NCI-H2029 treated with DMSO at 0.1 percent for 48 hours (cell line): ENCODE results near the gene CATSPERZ.

ENCODE experiments used
- DNase-seq: peaks from one replicate; lab custom pipeline; 2025; lab: John Stamatoyannopoulos, UW

Gene CATSPERZ, protein sequence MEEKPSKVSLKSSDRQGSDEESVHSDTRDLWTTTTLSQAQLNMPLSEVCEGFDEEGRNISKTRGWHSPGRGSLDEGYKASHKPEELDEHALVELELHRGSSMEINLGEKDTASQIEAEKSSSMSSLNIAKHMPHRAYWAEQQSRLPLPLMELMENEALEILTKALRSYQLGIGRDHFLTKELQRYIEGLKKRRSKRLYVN

DNA sequence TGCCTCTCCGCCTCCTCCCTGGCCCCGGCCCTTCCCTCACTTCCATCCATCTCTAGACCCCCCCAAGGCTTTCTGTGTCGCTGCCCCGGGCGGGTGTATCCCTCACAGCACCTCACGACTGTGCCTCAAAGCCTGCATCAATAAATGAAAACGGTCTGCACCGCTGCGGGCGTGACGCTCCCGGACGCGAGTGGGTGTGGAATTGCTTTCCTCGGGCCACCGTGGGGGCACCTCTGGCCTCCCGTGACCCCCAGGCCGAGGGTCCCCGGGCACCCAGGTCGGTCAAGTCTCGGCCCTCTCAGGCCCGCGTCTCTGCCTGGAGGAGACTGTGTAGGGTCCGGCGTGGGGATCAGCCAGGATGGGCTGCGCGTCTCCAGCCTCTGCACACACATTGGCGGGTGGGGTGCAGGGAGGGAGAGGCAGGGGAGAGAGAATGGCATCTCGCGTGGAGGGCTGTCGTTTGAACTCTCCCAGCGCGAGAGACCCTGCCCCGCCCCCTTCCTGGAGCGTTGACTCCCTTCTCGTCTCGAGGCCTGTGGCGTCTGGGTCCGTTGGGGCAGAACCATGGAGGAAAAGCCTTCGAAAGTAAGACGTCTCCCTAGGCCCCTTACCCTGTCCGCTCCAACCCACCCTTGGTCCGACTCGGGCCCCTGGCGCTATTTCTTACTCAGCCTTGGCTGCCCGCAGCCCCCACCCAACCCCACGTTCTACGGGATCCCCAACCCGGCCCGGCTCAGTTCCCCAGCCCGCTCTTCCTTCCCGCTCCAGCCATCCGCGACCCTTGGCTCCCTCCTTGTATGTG is at the start of gene CATSPERZ:
TSS of gene CATSPERZ (plus strand) at position 512 of the 802 bp plus-strand sequence. CDS start at position 565, 53 bp downstream.
- DNase-seq = no peak

DNA sequence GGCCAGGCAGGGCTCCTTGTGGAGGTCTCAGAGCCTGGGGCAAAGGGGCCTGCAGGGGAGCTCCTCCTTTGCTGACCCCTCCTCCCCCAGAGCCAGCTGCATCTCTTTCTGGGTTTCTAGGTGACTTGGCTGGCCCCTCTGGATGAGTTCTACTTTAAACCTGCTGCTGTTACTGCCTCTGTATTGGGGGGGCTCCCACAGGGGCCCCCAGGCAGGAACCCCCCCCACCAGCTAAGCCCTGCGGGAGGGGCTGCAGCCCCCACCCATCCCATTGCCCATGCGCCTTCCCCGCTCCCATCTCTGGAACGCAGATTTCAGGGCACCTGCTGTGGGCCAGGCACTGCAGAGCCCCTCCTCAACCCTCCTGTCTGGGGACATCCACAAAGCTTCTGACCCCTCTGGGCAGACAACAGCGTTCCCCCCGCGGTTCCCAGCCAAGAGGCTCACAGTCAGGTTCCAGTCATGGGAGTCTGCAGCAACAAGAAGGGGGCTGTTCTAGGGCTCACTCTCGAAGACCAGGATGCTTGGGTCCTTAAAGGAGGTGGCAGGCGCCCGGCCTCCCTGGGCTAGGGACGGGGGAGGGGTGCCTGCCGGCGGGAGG is 49.6 kb upstream of the CATSPERZ start:
- no peak for DNase-seq

DNA sequence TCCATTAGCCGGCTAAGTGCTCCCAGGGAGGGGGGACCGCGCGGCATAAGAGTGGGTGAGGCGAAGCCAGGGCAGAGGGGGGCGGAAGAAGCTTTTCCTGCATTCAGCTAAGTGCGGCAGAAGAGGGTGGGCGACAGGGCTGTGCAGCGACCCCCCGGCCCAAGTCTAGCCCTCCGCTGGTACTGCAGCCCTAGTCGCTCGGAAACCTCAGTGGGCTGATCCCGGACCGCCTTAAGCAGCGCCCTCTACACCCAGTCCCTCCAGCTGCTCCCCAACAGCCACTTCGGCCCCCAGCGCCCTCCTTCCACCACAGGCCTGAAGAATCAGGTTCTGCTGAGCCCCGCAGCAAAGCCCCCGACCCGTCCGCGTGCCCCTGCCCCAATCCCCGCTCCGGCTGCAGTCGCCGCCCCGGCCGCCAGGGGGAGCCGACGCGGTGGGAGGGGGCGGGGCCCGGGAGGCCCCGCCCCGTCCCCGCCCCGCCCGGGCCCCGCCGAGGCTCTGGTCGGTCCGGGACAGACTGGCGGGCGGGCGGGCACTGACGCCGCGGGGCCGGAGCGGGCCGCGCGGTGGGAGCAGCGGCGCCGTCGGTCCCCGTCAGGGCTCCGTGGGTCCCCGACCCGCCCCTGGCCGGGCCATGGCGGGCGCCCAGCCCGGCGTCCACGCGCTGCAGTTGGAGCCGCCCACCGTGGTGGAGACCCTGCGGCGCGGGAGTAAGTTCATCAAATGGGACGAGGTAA is 49.0 kb upstream of the CATSPERZ start, which contains the start of gene PLCB3:
TSS of gene PLCB3 (plus strand) at position 515 of the 737 bp plus-strand sequence. CDS start at position 635, 120 bp downstream.
- DNase-seq = no peak

DNA sequence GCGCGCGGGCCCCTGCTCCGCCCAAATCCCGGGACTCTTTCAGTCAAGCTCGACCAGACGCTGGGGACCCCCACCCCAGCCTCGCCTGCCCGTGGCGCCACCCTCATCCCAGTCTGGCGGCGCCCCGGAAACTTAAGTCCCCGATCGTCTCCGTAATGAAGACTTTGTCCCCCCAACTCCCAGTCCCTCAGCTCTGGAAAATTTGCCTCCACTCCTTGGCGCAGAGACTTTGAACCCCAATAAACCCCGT is 48.5 kb upstream of the CATSPERZ start:
- DNase-seq = no peak

DNA sequence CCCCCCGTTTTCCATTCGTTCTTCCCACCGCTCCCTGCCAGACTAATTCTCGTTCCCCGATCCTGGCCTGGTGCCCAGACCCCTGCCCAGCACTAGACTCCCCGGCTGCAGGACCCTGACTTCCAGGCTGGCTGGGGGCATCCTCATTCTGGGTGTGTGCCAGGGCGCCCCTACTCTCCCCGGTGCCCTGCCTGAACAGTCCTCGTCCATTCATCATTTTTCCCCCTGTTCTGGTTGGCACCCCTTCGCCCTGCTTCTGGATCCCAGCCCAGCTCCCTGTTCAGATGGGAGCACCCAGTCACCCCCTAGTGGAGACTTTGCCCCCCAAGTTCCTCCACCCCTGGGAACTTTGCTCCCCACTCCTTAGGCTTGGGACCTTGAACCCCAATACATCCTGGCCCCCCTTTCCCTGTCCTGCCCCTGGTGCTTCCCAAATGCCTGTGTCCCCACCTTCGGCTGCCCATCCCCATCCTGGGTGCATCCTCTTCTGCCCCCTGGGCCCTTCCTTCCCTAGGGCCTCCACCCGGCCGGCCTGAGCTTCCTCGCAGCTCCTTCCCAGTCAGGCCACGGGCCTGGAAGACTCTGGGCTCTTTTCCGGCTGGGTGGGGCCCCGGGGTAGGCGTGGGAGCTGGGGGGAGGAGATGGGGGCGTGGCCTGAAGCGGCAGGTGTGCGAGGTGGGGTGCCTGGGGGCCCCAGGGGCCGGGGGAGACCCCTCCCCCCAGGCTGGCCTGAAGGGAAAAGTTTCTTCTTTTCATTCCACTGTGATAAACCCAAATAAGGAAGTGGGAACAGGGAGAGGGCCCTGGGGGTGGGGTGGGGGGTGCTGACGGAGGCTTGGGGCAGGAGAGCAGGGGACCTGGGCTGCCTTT is 47.9 kb upstream of the CATSPERZ start:
- no peak for DNase-seq

DNA sequence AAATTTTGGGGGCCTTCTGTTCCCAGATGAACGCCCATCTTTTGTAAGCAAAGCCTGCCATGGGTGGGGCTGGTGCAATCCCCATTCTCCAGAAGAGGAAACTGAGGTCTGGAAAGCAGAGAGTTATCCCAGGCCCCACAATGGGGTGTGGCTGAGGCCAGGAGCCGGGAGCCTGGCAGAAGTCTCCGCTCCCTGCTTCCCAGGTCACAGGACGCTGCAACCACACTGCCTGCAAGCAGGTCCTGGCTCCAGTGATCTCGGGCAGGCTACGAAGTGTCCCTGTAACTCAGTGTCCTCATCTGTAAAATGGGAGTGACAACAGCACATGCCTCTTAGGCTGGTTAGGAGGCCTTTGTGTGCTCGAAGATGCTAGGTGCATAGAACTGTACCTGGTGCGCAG is 47.1 kb upstream of the CATSPERZ start:
- no peak for DNase-seq

DNA sequence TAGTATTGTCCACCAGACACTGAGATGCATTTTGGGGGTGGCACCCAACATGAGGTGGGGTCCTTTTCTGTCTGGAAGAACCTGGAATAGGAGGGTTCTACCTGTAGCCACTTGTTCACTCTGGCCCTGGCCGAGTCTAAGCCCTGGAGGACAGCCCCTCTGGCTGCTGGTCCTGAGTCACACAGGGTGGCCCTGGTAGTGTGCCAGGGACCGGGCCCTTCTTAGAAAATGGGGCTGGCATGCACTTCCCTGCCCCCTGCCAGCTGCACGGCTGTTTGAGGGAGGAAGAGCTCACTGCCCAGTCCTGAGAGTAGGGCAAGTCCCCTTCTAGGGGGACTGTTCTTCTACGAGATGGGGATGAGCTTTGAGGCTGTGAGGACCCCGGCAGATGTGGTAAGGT is 46.7 kb upstream of the CATSPERZ start:
- no peak for DNase-seq

DNA sequence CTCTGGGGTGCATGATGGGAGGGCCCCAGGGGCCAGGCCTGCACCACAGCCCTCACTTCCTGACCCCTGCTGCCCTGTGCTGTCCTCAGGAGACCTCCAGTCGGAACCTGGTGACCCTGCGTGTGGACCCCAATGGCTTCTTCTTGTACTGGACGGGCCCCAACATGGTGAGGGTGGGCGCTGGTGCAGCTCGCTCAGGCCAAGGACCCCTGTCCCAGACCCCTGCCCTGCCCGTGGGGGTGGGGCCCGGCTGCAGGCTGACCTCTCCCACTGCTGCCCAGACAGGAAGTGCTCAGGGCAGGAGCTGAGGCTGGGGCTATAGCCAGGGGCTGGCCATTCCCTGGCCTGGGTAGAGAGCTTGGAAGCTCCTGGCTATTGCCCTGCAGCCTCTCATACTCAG is 45.8 kb upstream of the CATSPERZ start:
- no peak for DNase-seq

DNA sequence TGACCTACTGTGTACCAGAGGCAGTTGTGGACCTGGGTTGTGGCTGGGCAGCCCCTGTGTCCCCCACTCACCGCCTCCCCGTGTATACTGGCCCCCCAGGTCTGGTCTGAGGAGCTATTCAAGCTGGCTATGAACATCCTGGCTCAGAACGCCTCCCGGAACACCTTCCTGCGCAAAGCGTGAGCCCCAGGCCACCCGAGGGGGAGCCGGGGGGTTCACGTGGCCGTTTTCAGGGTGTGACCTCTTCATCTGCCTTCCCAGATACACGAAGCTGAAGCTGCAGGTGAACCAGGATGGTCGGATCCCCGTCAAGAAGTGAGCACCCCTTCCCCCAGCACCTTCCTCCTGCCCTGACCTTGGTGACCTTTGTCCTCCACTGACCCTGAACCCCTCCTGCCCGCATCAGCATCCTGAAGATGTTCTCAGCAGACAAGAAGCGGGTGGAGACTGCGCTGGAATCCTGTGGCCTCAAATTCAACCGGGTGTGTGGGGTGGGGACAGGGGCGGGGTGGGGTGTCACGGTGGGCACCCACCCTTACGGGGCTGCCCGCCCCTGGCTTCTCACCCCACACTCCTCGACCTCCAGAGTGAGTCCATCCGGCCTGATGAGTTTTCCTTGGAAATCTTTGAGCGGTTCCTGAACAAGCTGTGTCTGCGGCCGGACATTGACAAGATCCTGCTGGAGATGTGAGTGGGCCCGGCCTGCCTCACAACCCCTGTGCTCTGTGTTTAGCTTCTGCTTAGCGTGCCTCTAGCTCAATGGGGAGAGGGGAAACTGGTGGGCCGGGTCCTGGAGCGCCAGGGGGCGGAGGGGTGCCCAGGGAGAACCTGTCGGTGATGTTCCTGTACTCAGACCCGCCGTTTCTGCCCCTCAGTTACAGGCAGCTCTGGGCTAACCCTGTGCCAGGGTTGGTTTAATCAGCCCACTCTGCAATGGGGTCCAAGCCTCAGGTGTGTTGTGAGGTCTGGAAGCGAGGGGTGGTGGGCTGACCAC is 44.7 kb upstream of the CATSPERZ start:
- no peak for DNase-seq

DNA sequence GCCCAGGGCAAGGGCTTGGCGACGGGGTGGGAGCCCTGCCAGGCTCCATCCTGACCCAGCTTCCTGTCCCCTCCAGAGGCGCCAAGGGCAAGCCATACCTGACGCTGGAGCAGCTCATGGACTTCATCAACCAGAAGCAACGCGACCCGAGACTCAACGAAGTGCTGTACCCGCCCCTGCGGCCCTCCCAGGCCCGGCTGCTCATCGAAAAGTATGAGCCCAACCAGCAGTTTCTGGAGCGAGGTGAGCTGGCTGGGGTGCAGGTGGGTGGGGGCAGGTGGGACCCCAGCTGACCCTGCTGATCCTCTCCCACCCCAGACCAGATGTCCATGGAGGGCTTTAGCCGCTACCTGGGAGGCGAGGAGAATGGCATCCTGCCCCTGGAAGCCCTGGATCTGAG is 43.9 kb upstream of the CATSPERZ start:
- DNase-seq = no peak

DNA sequence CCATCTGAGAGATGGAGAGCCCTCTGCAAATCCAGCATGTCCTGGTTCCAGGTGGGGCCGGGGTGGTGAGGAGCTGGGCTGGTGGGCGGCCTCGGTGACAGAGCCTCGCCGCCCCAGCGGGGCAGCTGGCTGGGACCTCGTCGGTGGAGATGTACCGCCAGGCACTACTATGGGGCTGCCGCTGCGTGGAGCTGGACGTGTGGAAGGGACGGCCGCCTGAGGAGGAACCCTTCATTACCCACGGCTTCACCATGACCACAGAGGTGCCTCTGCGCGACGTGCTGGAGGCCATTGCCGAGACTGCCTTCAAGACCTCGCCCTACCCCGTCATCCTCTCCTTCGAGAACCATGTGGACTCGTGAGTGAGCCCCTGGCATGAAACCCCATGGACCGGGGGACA is 41.8 kb upstream of the CATSPERZ start:
- DNase-seq = no peak

DNA sequence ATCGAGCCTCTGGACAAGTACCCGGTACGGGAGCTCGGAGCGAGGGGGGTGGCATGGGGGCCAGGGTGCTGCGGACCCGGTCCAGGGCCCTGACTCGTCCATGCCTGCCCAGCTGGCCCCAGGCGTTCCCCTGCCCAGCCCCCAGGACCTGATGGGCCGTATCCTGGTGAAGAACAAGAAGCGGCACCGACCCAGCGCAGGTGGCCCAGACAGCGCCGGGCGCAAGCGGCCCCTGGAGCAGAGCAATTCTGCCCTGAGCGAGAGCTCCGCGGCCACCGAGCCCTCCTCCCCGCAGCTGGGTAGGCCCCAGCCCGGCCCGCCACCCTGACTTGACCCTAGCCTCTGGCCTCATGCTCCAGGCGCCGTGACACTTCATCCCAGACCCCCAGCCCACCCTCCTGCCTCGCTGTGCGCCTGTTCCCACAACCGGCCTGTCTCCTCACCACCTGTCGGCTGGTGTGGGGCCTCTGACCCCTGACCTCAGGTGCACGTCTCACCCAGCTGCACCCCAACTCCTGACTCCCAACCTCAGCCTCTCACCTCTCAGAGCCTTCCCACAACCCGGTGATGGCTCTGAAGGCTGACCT is 41.1 kb upstream of the CATSPERZ start:
- no peak for DNase-seq

DNA sequence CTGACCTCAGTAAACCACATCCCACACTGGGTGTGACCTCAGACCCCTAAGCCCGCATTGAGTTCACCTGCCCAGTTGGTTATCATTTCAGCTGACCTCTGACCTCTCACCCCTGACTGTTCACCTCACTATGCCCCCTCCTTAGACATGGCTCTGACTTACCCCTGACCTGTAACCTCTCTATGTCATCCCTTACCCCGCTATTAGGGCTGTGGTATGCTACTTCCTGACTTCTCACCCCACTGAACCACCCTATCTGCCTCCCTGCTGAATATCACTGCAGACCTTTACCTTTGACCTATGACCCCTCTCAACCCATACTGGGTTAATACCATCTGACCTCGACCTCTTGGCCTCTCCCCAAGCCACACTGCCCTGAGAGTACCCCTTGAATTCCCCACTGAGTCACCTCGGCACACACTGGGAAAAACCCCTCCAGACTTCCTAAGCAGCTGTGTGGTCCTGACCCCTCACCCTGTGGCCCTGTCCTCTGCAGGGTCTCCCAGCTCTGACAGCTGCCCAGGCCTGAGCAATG is 40.6 kb upstream of the CATSPERZ start:
- no peak for DNase-seq

DNA sequence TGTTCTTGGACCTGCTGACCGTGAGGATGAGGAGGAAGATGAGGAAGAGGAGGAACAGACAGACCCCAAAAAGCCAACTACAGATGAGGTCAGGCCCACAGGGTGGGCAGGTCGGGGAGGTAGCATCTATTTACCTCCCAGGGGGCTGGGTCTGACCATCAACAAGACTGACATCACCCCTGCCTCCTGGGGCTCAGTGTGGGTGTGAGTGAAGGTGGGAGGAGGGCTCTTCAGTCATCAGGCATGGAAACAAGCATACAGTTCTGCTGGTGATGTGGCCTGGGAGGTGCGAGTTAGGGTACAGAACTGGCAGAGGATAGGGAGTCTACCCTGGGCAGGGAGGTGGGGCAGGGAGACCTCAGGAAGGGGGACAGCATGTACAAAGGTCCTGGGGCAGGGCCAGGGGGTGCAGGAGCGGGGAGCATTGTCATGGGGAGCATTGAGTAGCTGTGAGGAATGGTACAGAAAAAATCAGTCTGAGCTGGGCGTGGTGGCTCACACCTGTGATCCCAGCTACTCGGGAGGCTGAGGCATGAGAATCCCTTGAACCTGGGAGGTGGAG is 39.9 kb upstream of the CATSPERZ start:
- DNase-seq = no peak

DNA sequence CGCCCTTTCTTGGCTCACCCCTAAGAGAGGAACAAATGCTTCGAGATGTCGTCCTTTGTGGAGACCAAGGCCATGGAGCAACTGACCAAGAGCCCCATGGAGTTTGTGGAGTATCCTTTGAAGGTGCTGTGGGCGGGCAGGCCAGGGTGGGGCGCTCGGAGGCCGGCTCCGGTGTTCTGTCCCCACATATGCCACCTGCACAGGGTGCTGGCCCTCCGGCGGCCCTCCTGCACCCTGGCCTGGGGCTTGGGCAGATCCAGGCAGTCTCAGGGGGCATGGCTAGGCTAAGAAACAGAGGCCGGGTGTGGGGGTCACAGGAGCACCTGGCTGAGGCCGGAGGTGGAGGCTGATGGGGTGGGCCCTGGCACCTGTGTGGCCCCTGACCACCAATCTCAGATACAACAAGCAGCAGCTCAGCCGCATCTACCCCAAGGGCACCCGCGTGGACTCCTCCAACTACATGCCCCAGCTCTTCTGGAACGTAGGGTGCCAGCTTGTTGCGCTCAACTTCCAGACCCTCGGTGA is 38.5 kb upstream of the CATSPERZ start:
- DNase-seq = no peak

DNA sequence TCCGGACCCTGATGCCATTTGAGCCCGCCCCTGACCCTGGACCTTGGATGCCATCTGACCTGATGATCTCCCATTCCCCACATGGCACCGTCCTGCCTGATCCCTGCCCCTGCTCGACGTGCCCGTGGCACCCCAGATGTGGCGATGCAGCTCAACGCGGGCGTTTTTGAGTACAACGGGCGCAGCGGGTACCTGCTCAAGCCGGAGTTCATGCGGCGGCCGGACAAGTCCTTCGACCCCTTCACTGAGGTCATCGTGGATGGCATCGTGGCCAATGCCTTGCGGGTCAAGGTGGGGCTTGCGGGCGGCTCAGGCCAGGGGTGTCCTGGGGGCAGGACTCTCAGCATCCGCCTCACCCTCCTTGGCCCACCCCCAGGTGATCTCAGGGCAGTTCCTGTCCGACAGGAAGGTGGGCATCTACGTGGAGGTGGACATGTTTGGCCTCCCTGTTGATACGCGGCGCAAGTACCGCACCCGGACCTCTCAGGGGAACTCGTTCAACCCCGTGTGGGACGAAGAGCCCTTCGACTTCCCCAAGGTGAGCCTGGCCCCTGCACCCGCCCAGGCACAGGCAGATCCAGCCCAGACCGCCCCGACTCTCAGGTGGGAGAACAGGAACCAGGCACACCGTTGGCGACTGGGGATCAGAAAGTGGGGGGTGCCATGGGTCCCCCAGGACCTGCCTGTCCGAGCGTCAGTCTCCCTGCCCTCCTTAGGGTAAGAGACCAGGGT is 37.7 kb upstream of the CATSPERZ start:
- no peak for DNase-seq

DNA sequence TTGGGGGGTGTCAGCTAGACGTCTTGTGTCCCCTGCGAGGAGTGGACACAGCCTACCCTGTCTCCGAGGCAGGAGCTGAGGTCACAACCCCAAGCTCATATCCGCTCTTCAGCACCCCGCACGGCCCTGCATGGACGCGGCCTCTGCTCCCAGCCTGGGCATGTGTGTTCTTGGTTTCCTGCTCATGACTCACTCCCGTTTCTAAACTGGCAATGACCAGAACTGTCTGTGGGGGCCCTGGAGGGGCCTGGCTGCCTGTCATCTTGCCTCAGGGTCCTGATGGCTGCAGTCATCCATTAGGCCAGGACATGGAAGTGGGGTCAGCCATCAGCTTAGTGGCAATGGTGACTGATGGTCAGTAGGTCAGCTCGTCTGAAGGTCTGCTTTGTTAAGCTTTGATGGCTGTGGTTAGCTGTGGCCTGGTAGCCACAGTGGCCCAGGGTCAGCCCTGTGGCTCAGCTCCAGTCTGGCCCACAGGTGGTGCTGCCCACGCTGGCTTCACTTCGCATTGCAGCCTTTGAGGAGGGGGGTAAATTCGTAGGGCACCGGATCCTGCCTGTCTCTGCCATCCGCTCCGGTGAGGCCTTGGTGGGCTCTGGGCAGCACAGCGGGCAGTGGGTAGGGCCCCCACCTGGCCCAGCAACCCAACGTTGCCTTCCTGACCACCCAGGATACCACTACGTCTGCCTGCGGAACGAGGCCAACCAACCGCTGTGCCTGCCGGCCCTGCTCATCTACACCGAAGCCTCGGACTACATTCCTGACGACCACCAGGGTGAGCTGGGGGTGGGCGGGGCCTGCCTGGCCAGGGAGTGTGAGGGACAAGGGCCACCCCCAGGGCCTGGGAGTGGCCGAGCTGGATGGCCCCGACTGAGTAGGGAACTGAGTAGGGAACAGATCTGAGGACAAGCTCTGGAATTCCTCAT is 36.9 kb upstream of the CATSPERZ start:
- no peak for DNase-seq

DNA sequence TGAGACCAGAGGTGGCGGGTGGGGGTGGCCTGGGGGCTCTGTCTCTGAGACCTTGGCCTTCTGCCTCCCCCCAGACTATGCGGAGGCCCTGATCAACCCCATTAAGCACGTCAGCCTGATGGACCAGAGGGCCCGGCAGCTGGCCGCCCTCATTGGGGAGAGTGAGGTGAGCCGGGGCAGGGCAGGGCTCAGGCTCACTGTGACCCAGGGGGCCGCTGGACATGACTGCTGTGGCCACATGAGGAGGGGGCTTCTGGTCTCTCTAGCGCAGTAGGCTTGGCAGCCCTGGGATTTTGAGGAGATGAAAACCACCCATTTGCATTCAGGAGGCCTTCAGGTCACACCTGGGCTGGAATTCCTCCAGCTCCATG is 36.2 kb upstream of the CATSPERZ start:
- DNase-seq = no peak
